Measurements from ENCODE around the gene RBM48. TPM values are rescaled to one million over a fixed set of nuclear protein-coding genes. Genes with fewer than 3 reads are reported as not detected.

The RBM48 gene
- total RNA-seq, 1 donor from 2014 or later, result 17.0 TPM

DNA sequence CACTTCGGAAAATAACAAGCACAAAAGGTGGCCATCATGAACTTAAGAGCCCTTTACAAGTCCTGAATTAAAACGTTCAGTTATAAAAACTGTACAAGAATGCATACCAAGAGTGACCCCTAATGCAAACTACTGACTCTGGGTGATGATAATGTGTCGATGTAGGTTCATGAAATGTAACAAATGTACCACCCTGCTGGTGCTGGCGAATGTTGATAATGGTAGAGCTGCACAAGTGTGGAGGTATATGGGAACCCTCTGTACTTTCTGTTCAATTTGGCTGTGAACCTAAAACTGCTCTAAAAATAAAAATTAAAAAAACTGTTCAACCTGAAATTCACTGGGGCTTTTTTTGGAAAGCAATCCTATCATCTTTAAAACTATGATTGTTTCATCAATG is 58.2 kb downstream of the RBM48 start:
- Mint-ChIP-seq H3K9me3 (peaks cover 5% of the 10 kb centered on the region), H3K4me1 (ENCODE audit: unreplicated experiment) (peaks cover 35% of the 10 kb centered on the region), H3K27ac (no peak overlapping the region), H3K27me3 (peaks cover 5% of the 10 kb centered on the region), H3K4me3 (peak overlapping the region; percentile 71), H3K36me3 (peaks cover 15% of the 10 kb centered on the region)
- DNase-seq (ENCODE audit: extremely low spot score, unreplicated experiment), result no peak
- TF ChIP-seq, protein P1, sequence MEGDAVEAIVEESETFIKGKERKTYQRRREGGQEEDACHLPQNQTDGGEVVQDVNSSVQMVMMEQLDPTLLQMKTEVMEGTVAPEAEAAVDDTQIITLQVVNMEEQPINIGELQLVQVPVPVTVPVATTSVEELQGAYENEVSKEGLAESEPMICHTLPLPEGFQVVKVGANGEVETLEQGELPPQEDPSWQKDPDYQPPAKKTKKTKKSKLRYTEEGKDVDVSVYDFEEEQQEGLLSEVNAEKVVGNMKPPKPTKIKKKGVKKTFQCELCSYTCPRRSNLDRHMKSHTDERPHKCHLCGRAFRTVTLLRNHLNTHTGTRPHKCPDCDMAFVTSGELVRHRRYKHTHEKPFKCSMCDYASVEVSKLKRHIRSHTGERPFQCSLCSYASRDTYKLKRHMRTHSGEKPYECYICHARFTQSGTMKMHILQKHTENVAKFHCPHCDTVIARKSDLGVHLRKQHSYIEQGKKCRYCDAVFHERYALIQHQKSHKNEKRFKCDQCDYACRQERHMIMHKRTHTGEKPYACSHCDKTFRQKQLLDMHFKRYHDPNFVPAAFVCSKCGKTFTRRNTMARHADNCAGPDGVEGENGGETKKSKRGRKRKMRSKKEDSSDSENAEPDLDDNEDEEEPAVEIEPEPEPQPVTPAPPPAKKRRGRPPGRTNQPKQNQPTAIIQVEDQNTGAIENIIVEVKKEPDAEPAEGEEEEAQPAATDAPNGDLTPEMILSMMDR (conservative IDR thresholded peaks at IDR 0.05), result no peak

Other genes starting within 250 kb of the RBM48 start
- gene GATAD1, start 81.3 kb upstream of the RBM48 start, total RNA-seq (ENCODE audit: low replicate concordance), result 27.8 and 38.9 TPM in 2 replicates
- 0.12 and 1.2 TPM in 2 replicates for gene ERVW-1, start 50.8 kb upstream of the RBM48 start, total RNA-seq (ENCODE audit: low replicate concordance)
- 19.7 and 22.2 TPM in 2 replicates for gene PEX1, start 275 bp upstream of the RBM48 start, total RNA-seq (ENCODE audit: low replicate concordance)
- 24.6 and 29.1 TPM in 2 replicates for gene FAM133B, start 61.6 kb downstream of the RBM48 start, total RNA-seq (ENCODE audit: low replicate concordance)